GM18951 (cell line): ENCODE results near the gene CCR8.
"Not testable (repeated sequence)": the region's sequence is repeated elsewhere in the genome, so short reads cannot be mapped to it uniquely, and the experiment has no call there.

Source experiments
- POLR2A ChIP-seq: IDR thresholded peaks from 4 replicates; pipeline ENCODE4 v1.6.1; 2011; ENCODE audit warnings: mild to moderate bottlenecking; ENCODE audit not compliant: insufficient read length, insufficient read depth; ENCODE audit errors: extremely low read depth
- in situ Hi-C: fragments of 300-500 bp; cut with MboI; formaldehyde crosslinking; loops from one replicate; pipeline ENCODE4 v1.12.0; 2022; ENCODE audit warnings: low sequenced_read_pairs, mixed read lengths, inconsistent platforms; ENCODE audit not compliant: unreplicated experiment

The CCR8 gene

GRCh38 chr3:39346785-39347585, 17.5 kb downstream of the CCR8 start:
- in situ Hi-C loops: no loop called here
- TF ChIP-seq POLR2A: no peak

DNA sequence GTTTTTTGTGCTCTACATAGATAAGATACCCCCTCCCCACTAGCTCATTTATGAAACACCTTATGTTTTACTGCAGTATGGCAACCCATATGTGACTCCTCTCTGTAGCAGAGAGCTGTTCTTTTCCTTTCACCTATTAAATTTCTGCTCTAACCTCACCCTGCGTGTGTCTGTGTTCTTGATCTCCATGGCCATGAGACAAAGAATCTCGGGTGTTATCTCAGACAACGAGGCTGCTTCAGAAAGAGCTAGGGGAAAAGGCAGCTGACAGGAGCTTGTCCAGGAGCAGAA, 18.0 kb downstream of the CCR8 start:
- TF ChIP-seq POLR2A: no peak
- in situ Hi-C loops: no loop called here

- in situ Hi-C loops: no loop called here
- no peak for TF ChIP-seq POLR2A
Measured at GRCh38 chr3:39349080-39349479, 19.6 kb downstream of the CCR8 start.

GRCh38 chr3:39350714-39351113, 21.2 kb downstream of the CCR8 start:
- in situ Hi-C loops: no loop called here
- no peak for TF ChIP-seq POLR2A

GRCh38 chr3:39351134-39351533, 21.6 kb downstream of the CCR8 start:
- in situ Hi-C loops: not testable (repeated sequence)

GRCh38 chr3:39353168-39353927, 23.8 kb downstream of the CCR8 start:
- in situ Hi-C loops: not testable (repeated sequence)

GRCh38 chr3:39358333-39358732, 28.8 kb downstream of the CCR8 start:
- in situ Hi-C loops: no loop called here
- TF ChIP-seq POLR2A: no peak

DNA sequence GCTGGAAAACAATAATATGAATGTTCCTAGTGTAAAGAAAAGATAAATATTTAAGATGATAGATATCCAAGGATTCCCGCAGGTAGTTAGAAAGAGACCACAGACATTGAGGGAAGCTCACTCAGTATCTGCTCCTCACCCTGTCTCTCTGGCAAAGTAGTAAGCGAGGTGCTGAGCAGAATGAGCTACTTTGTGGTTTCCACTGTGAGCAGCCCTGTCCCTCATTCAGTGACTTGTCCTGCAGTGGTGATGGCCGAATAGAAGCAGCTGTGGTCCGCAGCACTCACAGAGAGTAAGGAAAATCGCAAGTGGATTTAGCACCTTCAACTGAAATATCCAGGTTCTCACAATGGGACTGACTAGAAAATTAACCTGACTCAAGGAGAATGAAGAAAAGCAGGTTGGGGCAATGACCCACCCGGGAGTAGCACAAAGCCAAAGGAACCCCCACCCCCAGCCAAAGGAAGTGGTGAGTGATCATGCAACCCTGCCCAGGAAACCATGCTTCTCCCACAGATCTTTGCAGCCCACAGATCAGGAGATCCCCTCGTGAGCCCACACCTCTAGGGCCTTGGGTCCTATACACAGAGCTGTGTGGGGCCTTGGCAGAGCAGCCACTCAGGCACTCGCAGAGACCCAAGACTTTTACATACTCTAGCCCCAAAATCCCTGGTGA, 31.9 kb downstream of the CCR8 start:
- no peak for TF ChIP-seq POLR2A
- in situ Hi-C loops: no loop called here

GRCh38 chr3:39362192-39362591, 32.7 kb downstream of the CCR8 start:
- no peak for TF ChIP-seq POLR2A
- in situ Hi-C loops: no loop called here

DNA sequence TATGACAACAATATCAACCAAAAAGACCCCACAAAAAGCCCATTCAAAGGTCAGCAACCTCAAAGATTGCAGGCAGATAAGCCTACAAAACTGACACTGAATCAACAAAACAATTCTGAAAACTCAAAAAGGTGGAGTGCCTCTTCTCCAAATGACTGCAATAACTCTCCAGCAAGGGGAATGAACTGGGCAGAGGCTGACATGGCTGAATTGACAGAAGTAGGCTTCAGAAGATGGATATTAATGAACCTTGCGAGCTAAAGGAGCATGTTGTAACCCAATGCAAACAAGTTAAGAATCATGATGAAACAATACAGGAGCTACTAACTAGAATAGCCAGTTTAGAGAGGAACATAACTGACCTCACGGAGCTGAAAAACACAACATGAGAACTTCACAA, 33.3 kb downstream of the CCR8 start:
- in situ Hi-C loops: no loop called here
- TF ChIP-seq POLR2A: no peak

GRCh38 chr3:39370450-39370849, 40.9 kb downstream of the CCR8 start:
- in situ Hi-C loops: not testable (repeated sequence)

DNA sequence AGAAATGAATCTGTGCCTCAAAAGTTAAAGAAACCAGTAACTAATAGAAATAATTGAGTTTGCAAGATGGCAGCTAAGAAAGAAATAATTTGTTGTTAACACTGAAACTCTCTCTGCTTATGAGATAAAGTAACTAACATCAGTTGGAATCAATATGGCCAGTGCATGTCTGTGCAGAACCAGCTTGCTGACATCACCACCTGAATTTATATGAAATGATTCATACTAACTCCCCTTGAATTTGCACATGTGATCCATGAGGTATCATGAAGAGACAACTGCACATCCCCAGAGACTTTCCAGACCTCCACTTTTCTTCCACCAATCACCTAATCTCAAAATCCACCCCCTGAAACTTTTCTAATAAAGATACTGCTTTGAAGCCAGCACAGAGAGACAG, 43.3 kb downstream of the CCR8 start:
- TF ChIP-seq POLR2A: no peak
- in situ Hi-C loops: no loop called here

- no peak for TF ChIP-seq POLR2A
- in situ Hi-C loops: loop anchor here (25.0 kb wide), 1 partner anchor 190 kb away; the partner anchor contains the start of gene XIRP1
Measured at GRCh38 chr3:39376959-39377634, 47.6 kb downstream of the CCR8 start.
